HG03442 (cell line): Measurements from ENCODE around the gene PRKRIP1.
A peak's percentile ranks its signal among the peaks of the same experiment; 100 is the strongest.
"Not testable (repeated sequence)": the region's sequence is repeated elsewhere in the genome, so short reads cannot be mapped to it uniquely, and the experiment has no call there.

ENCODE experiments used
- ATAC-seq: cut with Tn5 transposase; IDR thresholded peaks from one replicate; pipeline ENCODE4 v1.9.1; 2021; ENCODE audit warnings: mild to moderate bottlenecking, moderate library complexity; ENCODE audit not compliant: unreplicated experiment

Gene PRKRIP1

GRCh38 chr7:102455596-102455995 is 59.4 kb downstream of the PRKRIP1 start:
- no peak for ATAC-seq

GRCh38 chr7:102456327-102456726 is 60.2 kb downstream of the PRKRIP1 start:
- ATAC-seq: no peak

- no peak for ATAC-seq
These were observed 61.3 kb downstream of the PRKRIP1 start for GRCh38 chr7:102457352-102457924.

- ATAC-seq: no peak
These were observed 63.2 kb downstream of the PRKRIP1 start for GRCh38 chr7:102459221-102459844.

- ATAC-seq: no peak
These were observed 64.3 kb downstream of the PRKRIP1 start for GRCh38 chr7:102460467-102460866.

- no peak for ATAC-seq
These were observed 67.8 kb downstream of the PRKRIP1 start for GRCh38 chr7:102463841-102464576.

- peak; percentile 92 for ATAC-seq
These were observed 68.6 kb downstream of the PRKRIP1 start, which contains the start of the genes ALKBH4 and LRWD1 for GRCh38 chr7:102464577-102465280. TSS of gene ALKBH4 (minus strand) at chr7:102464863. CDS start at chr7:102464836, 27 bp downstream. TSS of gene LRWD1 (plus strand) at chr7:102464984. CDS start at chr7:102465081, 97 bp downstream.

GRCh38 chr7:102466097-102466496 is 69.9 kb downstream of the PRKRIP1 start:
- no peak for ATAC-seq

- no peak for ATAC-seq
These were observed 71.7 kb downstream of the PRKRIP1 start for GRCh38 chr7:102467581-102468477.

- ATAC-seq: no peak
These were observed 72.6 kb downstream of the PRKRIP1 start for GRCh38 chr7:102468478-102469350.

GRCh38 chr7:102469351-102469971 is 73.3 kb downstream of the PRKRIP1 start:
- ATAC-seq: no peak

GRCh38 chr7:102469972-102470825 is 74.0 kb downstream of the PRKRIP1 start:
- no peak for ATAC-seq

GRCh38 chr7:102471791-102472125 is 75.6 kb downstream of the PRKRIP1 start:
- no peak for ATAC-seq

- ATAC-seq: no peak
These were observed 76.2 kb downstream of the PRKRIP1 start for GRCh38 chr7:102472126-102473041.

GRCh38 chr7:102473271-102473991 is 77.3 kb downstream of the PRKRIP1 start:
- ATAC-seq: no peak

- not testable (repeated sequence) for ATAC-seq
These were observed 78.0 kb downstream of the PRKRIP1 start for GRCh38 chr7:102474116-102474515.
